Liver (tissue), 3 donors: ENCODE data around the gene TTI1.

Experiments
- ATF3 ChIP-seq: IDR thresholded peaks from 2 replicates; pipeline ENCODE4 v1.6.1; 2016; ENCODE audit warnings: antibody characterized with exemption
- CTCF ChIP-seq: fragments of 150-350 bp; IDR thresholded peaks from 2 replicates; pipeline ENCODE4 v1.5.1; 2017; ENCODE audit warnings: improper control_type of control experiment, low read depth, low read length; ENCODE audit not compliant: missing input control
- GABPA ChIP-seq, 2 donors: IDR thresholded peaks in 1 of 2; conservative IDR thresholded peaks in 1 of 2; 2 replicates each; pipeline ENCODE4 v1.6.1; 2016; ENCODE audit warnings: antibody characterized with exemption in 2 of 2, mild to moderate bottlenecking in 1 of 2, moderate library complexity in 1 of 2
- MAX ChIP-seq: IDR thresholded peaks from 2 replicates; pipeline ENCODE4 v1.6.1; 2016; ENCODE audit warnings: antibody characterized with exemption
- NR2F2 ChIP-seq: IDR thresholded peaks from 2 replicates; pipeline ENCODE4 v1.6.1; 2016; ENCODE audit warnings: antibody characterized with exemption
- RAD21 ChIP-seq, 2 donors: IDR thresholded peaks; 2 replicates each; pipeline ENCODE4 v1.6.1; 2016; ENCODE audit warnings: antibody characterized with exemption in 2 of 2, mild to moderate bottlenecking in 2 of 2
- REST ChIP-seq: IDR thresholded peaks from 2 replicates; pipeline ENCODE4 v1.6.1; 2016; ENCODE audit warnings: antibody characterized with exemption, mild to moderate bottlenecking
- SP1 ChIP-seq: IDR thresholded peaks from 2 replicates; pipeline ENCODE4 v1.6.1; 2018; ENCODE audit warnings: antibody characterized with exemption, mild to moderate bottlenecking
- TAF1 ChIP-seq: conservative IDR thresholded peaks from 2 replicates; pipeline ENCODE4 v1.6.1; 2016; ENCODE audit warnings: antibody characterized with exemption, mild to moderate bottlenecking
- ZBTB33 ChIP-seq: IDR thresholded peaks from 2 replicates; pipeline ENCODE4 v1.6.1; 2016; ENCODE audit warnings: antibody characterized with exemption
- donor health status: healthy.
- donor health status: healthy.

- no peak for TF ChIP-seq CTCF
- no peak for TF ChIP-seq REST
- TF ChIP-seq ATF3: no peak
- no peak for TF ChIP-seq GABPA (IDR thresholded peaks at IDR 0.05 in 1 of 2, conservative IDR thresholded peaks at IDR 0.05 in 1 of 2)
- no peak for TF ChIP-seq MAX
- no peak for TF ChIP-seq TAF1
- no peak for TF ChIP-seq RAD21 (IDR thresholded peaks at IDR 0.05)
- no peak for TF ChIP-seq NR2F2
- no peak for TF ChIP-seq ZBTB33
- TF ChIP-seq SP1: no peak
Observed at GRCh38 chr20:37958856-37959520, 74.3 kb downstream of the TTI1 start.
